ENCODE measurements around the gene FBXO41. TPM values are rescaled to one million over a fixed set of nuclear protein-coding genes. Genes with fewer than 3 reads are reported as not detected.

The FBXO41 gene
- total RNA-seq, 1 donor from 2014 or later = 10.1 TPM

GRCh38 chr2:73249636-73250035 lies 34.6 kb downstream of the FBXO41 start:
- H3K27ac Mint-ChIP-seq (ENCODE audit: unreplicated experiment) = no peak overlapping the region
- DNase-seq (ENCODE audit: low read depth) (no peak), FAIRE-seq (no peak)
- H3K27me3 ChIP-seq (ENCODE audit: insufficient read depth, low read length) = no peaks in the 10 kb centered on the region
- H3K36me3 ChIP-seq (ENCODE audit: insufficient read depth, low read length) = peaks cover 83% of the 10 kb centered on the region
- no peak overlapping the region for H3K27ac ChIP-seq (ENCODE audit: low read depth, low read length)
- H3K4me3 Mint-ChIP-seq (ENCODE audit: unreplicated experiment) = no peak overlapping the region
- no peak overlapping the region for H3K9ac ChIP-seq (ENCODE audit: low read length)
- peaks cover 23% of the 10 kb centered on the region for H3K36me3 Mint-ChIP-seq (ENCODE audit: low read depth, unreplicated experiment)
- H3K4me2 ChIP-seq (ENCODE audit: low read length) = no peak overlapping the region
- H3K4me1 Mint-ChIP-seq (ENCODE audit: low read depth, unreplicated experiment) = peaks cover 12% of the 10 kb centered on the region
- H4K20me1 ChIP-seq (ENCODE audit: insufficient read depth, low read length) = peaks cover 87% of the 10 kb centered on the region
- H3K79me2 ChIP-seq (ENCODE audit: insufficient read depth, low read length) = peaks cover 25% of the 10 kb centered on the region
- H3K4me3 ChIP-seq (ENCODE audit: insufficient read depth, low read depth, low read length) = no peak overlapping the region
- H3K9me3 ChIP-seq (ENCODE audit: insufficient read depth, low read depth, low read length) = no peaks in the 10 kb centered on the region
- no peaks in the 10 kb centered on the region for H3K4me1 ChIP-seq (ENCODE audit: insufficient read depth, low read length)
- H3K9me3 Mint-ChIP-seq (ENCODE audit: unreplicated experiment) = no peaks in the 10 kb centered on the region
- H3K27me3 Mint-ChIP-seq (ENCODE audit: low read depth, unreplicated experiment) = no peaks in the 10 kb centered on the region
- H2AFZ ChIP-seq (ENCODE audit: low read depth, low read length) = no peak overlapping the region
- no peak for TF ChIP-seq EZH2 (IDR thresholded peaks at IDR 0.05; ENCODE audit: insufficient read depth, low read length)
- no peak for TF ChIP-seq CTCF (IDR thresholded peaks at IDR 0.05; ENCODE audit: insufficient read depth, low read depth, low read length)

- Histone ChIP-seq H3K36me3 (ENCODE audit: insufficient read depth, low read length) (peaks cover 82% of the 10 kb centered on the region), H3K79me2 (ENCODE audit: insufficient read depth, low read length) (peaks cover 50% of the 10 kb centered on the region), H3K27ac (ENCODE audit: low read depth, low read length) (no peak overlapping the region), H3K4me3 (ENCODE audit: insufficient read depth, low read depth, low read length) (no peak overlapping the region), H3K27me3 (ENCODE audit: insufficient read depth, low read length) (no peaks in the 10 kb centered on the region), H4K20me1 (ENCODE audit: insufficient read depth, low read length) (peaks cover 88% of the 10 kb centered on the region), H3K4me2 (ENCODE audit: low read length) (no peak overlapping the region), H3K4me1 (ENCODE audit: insufficient read depth, low read length) (peaks cover 11% of the 10 kb centered on the region), H2AFZ (ENCODE audit: low read depth, low read length) (no peak overlapping the region), H3K9ac (ENCODE audit: low read length) (no peak overlapping the region), H3K9me3 (ENCODE audit: insufficient read depth, low read depth, low read length) (no peaks in the 10 kb centered on the region)
- Mint-ChIP-seq H3K4me1 (ENCODE audit: low read depth, unreplicated experiment) (peaks cover 21% of the 10 kb centered on the region), H3K27me3 (ENCODE audit: low read depth, unreplicated experiment) (no peaks in the 10 kb centered on the region), H3K27ac (ENCODE audit: unreplicated experiment) (peak overlapping the region; percentile 22), H3K9me3 (ENCODE audit: unreplicated experiment) (no peaks in the 10 kb centered on the region), H3K36me3 (ENCODE audit: low read depth, unreplicated experiment) (peaks cover 17% of the 10 kb centered on the region), H3K4me3 (ENCODE audit: unreplicated experiment) (peak overlapping the region; percentile 14)
- FAIRE-seq = no peak
- DNase-seq (ENCODE audit: low read depth) = no peak
- TF ChIP-seq EZH2 (IDR thresholded peaks at IDR 0.05; ENCODE audit: insufficient read depth, low read length) = no peak
- TF ChIP-seq CTCF (IDR thresholded peaks at IDR 0.05; ENCODE audit: insufficient read depth, low read depth, low read length) = no peak
Observed at GRCh38 chr2:73246850-73247249, 37.4 kb downstream of the FBXO41 start.

GRCh38 chr2:73244580-73244979 lies 39.7 kb downstream of the FBXO41 start:
- H3K27me3 ChIP-seq (ENCODE audit: insufficient read depth, low read length) = no peaks in the 10 kb centered on the region
- peaks cover 15% of the 10 kb centered on the region for H3K4me1 ChIP-seq (ENCODE audit: insufficient read depth, low read length)
- H3K9ac ChIP-seq (ENCODE audit: low read length) = peak overlapping the region; percentile 4
- Mint-ChIP-seq H3K9me3 (ENCODE audit: unreplicated experiment) (no peaks in the 10 kb centered on the region), H3K4me1 (ENCODE audit: low read depth, unreplicated experiment) (peaks cover 28% of the 10 kb centered on the region), H3K36me3 (ENCODE audit: low read depth, unreplicated experiment) (peaks cover 13% of the 10 kb centered on the region), H3K27me3 (ENCODE audit: low read depth, unreplicated experiment) (no peaks in the 10 kb centered on the region), H3K4me3 (ENCODE audit: unreplicated experiment) (no peak overlapping the region), H3K27ac (ENCODE audit: unreplicated experiment) (no peak overlapping the region)
- H3K4me2 ChIP-seq (ENCODE audit: low read length) = no peak overlapping the region
- H3K9me3 ChIP-seq (ENCODE audit: insufficient read depth, low read depth, low read length) = no peaks in the 10 kb centered on the region
- DNase-seq (ENCODE audit: low read depth) = no peak
- no peak for FAIRE-seq
- TF ChIP-seq EZH2 (IDR thresholded peaks at IDR 0.05; ENCODE audit: insufficient read depth, low read length) = no peak
- no peak for TF ChIP-seq CTCF (IDR thresholded peaks at IDR 0.05; ENCODE audit: insufficient read depth, low read depth, low read length)
- no peak overlapping the region for H3K27ac ChIP-seq (ENCODE audit: low read depth, low read length)
- peaks cover 83% of the 10 kb centered on the region for H3K36me3 ChIP-seq (ENCODE audit: insufficient read depth, low read length)
- H4K20me1 ChIP-seq (ENCODE audit: insufficient read depth, low read length) = peaks cover 91% of the 10 kb centered on the region
- H3K4me3 ChIP-seq (ENCODE audit: insufficient read depth, low read depth, low read length) = no peak overlapping the region
- H3K79me2 ChIP-seq (ENCODE audit: insufficient read depth, low read length) = peaks cover 71% of the 10 kb centered on the region
- H2AFZ ChIP-seq (ENCODE audit: low read depth, low read length) = no peak overlapping the region

Measured in astrocyte (in vitro differentiated cells and primary cell).